Skeletal muscle satellite cell (primary cell): ENCODE data around the gene SCAMP5.

Source experiments
- H3K27me3 ChIP-seq: 2 replicates; pipeline ENCODE4 v1.7.0; 2013; ENCODE audit warnings: low read length; ENCODE audit not compliant: control insufficient read depth, insufficient read depth
- H3K36me3 ChIP-seq: 2 replicates; pipeline ENCODE4 v1.7.0; 2013; ENCODE audit warnings: mild to moderate bottlenecking, control low read depth, low read length; ENCODE audit not compliant: insufficient read depth
- H3K4me1 ChIP-seq: 2 replicates; pipeline ENCODE4 v1.7.0; 2013; ENCODE audit warnings: low read length; ENCODE audit not compliant: control insufficient read depth, insufficient read depth
- H3K4me2 ChIP-seq: 2 replicates; pipeline ENCODE4 v1.7.0; 2013; ENCODE audit warnings: mild to moderate bottlenecking, low read length
- H3K4me3 ChIP-seq: 2 replicates; pipeline ENCODE4 v1.7.0; 2013; ENCODE audit warnings: low read length
- H3K9ac ChIP-seq: 2 replicates; pipeline ENCODE4 v1.7.0; 2013; ENCODE audit warnings: mild to moderate bottlenecking, low read depth, low read length, moderate library complexity
- H3K9me3 ChIP-seq: replicated peaks from 2 replicates; pipeline ENCODE4 v1.7.0; 2013; ENCODE audit warnings: mild to moderate bottlenecking, control low read depth, low read length

SCAMP5 gene

GRCh38 chr15:75025107-75025506, 29.7 kb downstream of the SCAMP5 start:
- Histone ChIP-seq H3K4me1 (peaks cover 10% of the 10 kb centered on the region), H3K9ac (peak overlapping the region; percentile 97), H3K4me2 (no peak overlapping the region), H3K36me3 (peaks cover 5% of the 10 kb centered on the region), H3K9me3 (no peaks in the 10 kb centered on the region), H3K4me3 (no peak overlapping the region), H3K27me3 (no peaks in the 10 kb centered on the region)

GRCh38 chr15:75025548-75026260, 30.3 kb downstream of the SCAMP5 start:
- no peaks in the 10 kb centered on the region for H3K27me3 ChIP-seq
- H3K4me2 ChIP-seq: no peak overlapping the region
- peaks cover 16% of the 10 kb centered on the region for H3K4me1 ChIP-seq
- H3K9ac ChIP-seq: no peak overlapping the region
- no peak overlapping the region for H3K4me3 ChIP-seq
- no peaks in the 10 kb centered on the region for H3K9me3 ChIP-seq
- peaks cover 5% of the 10 kb centered on the region for H3K36me3 ChIP-seq

GRCh38 chr15:75027551-75027950, 32.2 kb downstream of the SCAMP5 start:
- Histone ChIP-seq H3K9ac (no peak overlapping the region), H3K36me3 (peaks cover 5% of the 10 kb centered on the region), H3K4me1 (peaks cover 20% of the 10 kb centered on the region), H3K4me3 (no peak overlapping the region), H3K27me3 (no peaks in the 10 kb centered on the region), H3K4me2 (no peak overlapping the region), H3K9me3 (no peaks in the 10 kb centered on the region)

- H3K9ac ChIP-seq: no peak overlapping the region
- no peaks in the 10 kb centered on the region for H3K9me3 ChIP-seq
- no peaks in the 10 kb centered on the region for H3K27me3 ChIP-seq
- no peak overlapping the region for H3K4me2 ChIP-seq
- no peak overlapping the region for H3K4me3 ChIP-seq
- H3K36me3 ChIP-seq: peaks cover 5% of the 10 kb centered on the region
- peaks cover 23% of the 10 kb centered on the region for H3K4me1 ChIP-seq
Measured at GRCh38 chr15:75028991-75029377, 33.6 kb downstream of the SCAMP5 start.

- H3K9ac ChIP-seq: peak overlapping the region; percentile 68
- peak overlapping the region; percentile 59 for H3K4me3 ChIP-seq
- H3K4me2 ChIP-seq: peak overlapping the region; percentile 79
- H3K4me1 ChIP-seq: peaks cover 20% of the 10 kb centered on the region
- H3K36me3 ChIP-seq: peaks cover 5% of the 10 kb centered on the region
- H3K9me3 ChIP-seq: no peaks in the 10 kb centered on the region
- H3K27me3 ChIP-seq: no peaks in the 10 kb centered on the region
Measured at GRCh38 chr15:75029378-75030022, 34.1 kb downstream of the SCAMP5 start.

- Histone ChIP-seq H3K9me3 (no peaks in the 10 kb centered on the region), H3K4me3 (peak overlapping the region; percentile 59), H3K9ac (peak overlapping the region; percentile 68), H3K4me1 (peaks cover 20% of the 10 kb centered on the region), H3K36me3 (peaks cover 5% of the 10 kb centered on the region), H3K4me2 (peak overlapping the region; percentile 79), H3K27me3 (no peaks in the 10 kb centered on the region)
Measured at GRCh38 chr15:75030023-75030413, 34.7 kb downstream of the SCAMP5 start.

- no peaks in the 10 kb centered on the region for H3K9me3 ChIP-seq
- peak overlapping the region; percentile 79 for H3K4me2 ChIP-seq
- H3K4me3 ChIP-seq: no peak overlapping the region
- H3K27me3 ChIP-seq: no peaks in the 10 kb centered on the region
- peak overlapping the region; percentile 68 for H3K9ac ChIP-seq
- H3K36me3 ChIP-seq: peaks cover 5% of the 10 kb centered on the region
- H3K4me1 ChIP-seq: peaks cover 20% of the 10 kb centered on the region
Measured at GRCh38 chr15:75030424-75030823, 35.1 kb downstream of the SCAMP5 start.

GRCh38 chr15:75031848-75032247, 36.5 kb downstream of the SCAMP5 start:
- no peaks in the 10 kb centered on the region for H3K27me3 ChIP-seq
- H3K9ac ChIP-seq: no peak overlapping the region
- no peak overlapping the region for H3K4me2 ChIP-seq
- H3K4me1 ChIP-seq: peaks cover 23% of the 10 kb centered on the region
- no peaks in the 10 kb centered on the region for H3K9me3 ChIP-seq
- no peaks in the 10 kb centered on the region for H3K36me3 ChIP-seq
- H3K4me3 ChIP-seq: no peak overlapping the region

GRCh38 chr15:75032395-75032794, 37.0 kb downstream of the SCAMP5 start:
- H3K4me1 ChIP-seq: peaks cover 24% of the 10 kb centered on the region
- no peaks in the 10 kb centered on the region for H3K36me3 ChIP-seq
- no peak overlapping the region for H3K4me2 ChIP-seq
- no peak overlapping the region for H3K4me3 ChIP-seq
- no peak overlapping the region for H3K9ac ChIP-seq
- H3K27me3 ChIP-seq: no peaks in the 10 kb centered on the region
- H3K9me3 ChIP-seq: no peaks in the 10 kb centered on the region

- Histone ChIP-seq H3K27me3 (no peaks in the 10 kb centered on the region), H3K9me3 (no peaks in the 10 kb centered on the region), H3K4me1 (peaks cover 29% of the 10 kb centered on the region), H3K9ac (no peak overlapping the region), H3K4me3 (no peak overlapping the region), H3K36me3 (no peaks in the 10 kb centered on the region), H3K4me2 (no peak overlapping the region)
Measured at GRCh38 chr15:75033809-75034208, 38.4 kb downstream of the SCAMP5 start.

GRCh38 chr15:75034615-75035014, 39.3 kb downstream of the SCAMP5 start:
- Histone ChIP-seq H3K4me1 (peaks cover 26% of the 10 kb centered on the region), H3K27me3 (no peaks in the 10 kb centered on the region), H3K4me2 (no peak overlapping the region), H3K9me3 (no peaks in the 10 kb centered on the region), H3K4me3 (no peak overlapping the region), H3K9ac (no peak overlapping the region), H3K36me3 (no peaks in the 10 kb centered on the region)

- no peak overlapping the region for H3K4me2 ChIP-seq
- no peaks in the 10 kb centered on the region for H3K36me3 ChIP-seq
- no peak overlapping the region for H3K4me3 ChIP-seq
- peaks cover 16% of the 10 kb centered on the region for H3K4me1 ChIP-seq
- H3K9ac ChIP-seq: no peak overlapping the region
- no peaks in the 10 kb centered on the region for H3K9me3 ChIP-seq
- no peaks in the 10 kb centered on the region for H3K27me3 ChIP-seq
Measured at GRCh38 chr15:75036212-75036616, 40.9 kb downstream of the SCAMP5 start.
